OCI-LY1 (cell line): ENCODE data around the gene CCDC192.

ENCODE experiments used
- H2AFZ ChIP-seq: fragments of 200-600 bp; sonication (generic), shearing (Covaris generic); 2 replicates; pipeline ENCODE4 v1.6.0; 2014; ENCODE audit warnings: antibody characterized with exemption, mild to moderate bottlenecking, low read length
- H3F3A ChIP-seq: fragments of 200-600 bp; sonication (generic), shearing (Covaris generic); 2 replicates; pipeline ENCODE4 v1.6.0; 2014; ENCODE audit warnings: mild to moderate bottlenecking, antibody characterized with exemption, low read length, moderate library complexity; ENCODE audit not compliant: insufficient read depth
- H3K27ac ChIP-seq: fragments of 200-600 bp; sonication (generic); 2 replicates; pipeline ENCODE4 v1.5.1; 2014; ENCODE audit warnings: low read length, mixed run types, mild to moderate bottlenecking, low read depth; ENCODE audit not compliant: poor library complexity, severe bottlenecking
- H3K27me3 ChIP-seq: fragments of 200-600 bp; sonication (generic); 2 replicates; pipeline ENCODE4 v1.6.0; 2014; ENCODE audit warnings: antibody characterized with exemption, mild to moderate bottlenecking, low read length, moderate library complexity; ENCODE audit not compliant: insufficient read depth
- H3K36me3 ChIP-seq: fragments of 200-600 bp; sonication (generic); 2 replicates; pipeline ENCODE4 v1.6.1; 2014; ENCODE audit warnings: mild to moderate bottlenecking, antibody characterized with exemption, low read length, moderate library complexity, mixed read lengths; ENCODE audit not compliant: insufficient read depth
- H3K4me1 ChIP-seq: fragments of 200-600 bp; sonication (generic); 2 replicates; pipeline ENCODE4 v1.5.1; 2014; ENCODE audit warnings: mild to moderate bottlenecking, low read length, moderate library complexity; ENCODE audit not compliant: insufficient read depth, severe bottlenecking
- H3K4me2 ChIP-seq: fragments of 200-600 bp; sonication (generic), shearing (Covaris generic); 2 replicates; pipeline ENCODE4 v1.6.1; 2014; ENCODE audit warnings: low read length
- H3K4me3 ChIP-seq: fragments of 200-600 bp; sonication (generic); 2 replicates; pipeline ENCODE4 v1.5.1; 2014; ENCODE audit warnings: low read length, low read depth, mild to moderate bottlenecking, mixed read lengths; ENCODE audit not compliant: poor library complexity, severe bottlenecking
- H3K79me2 ChIP-seq: fragments of 200-600 bp; shearing (Covaris generic); 2 replicates; pipeline ENCODE4 v1.6.1; 2016; ENCODE audit warnings: mixed run types, low read length, mixed read lengths; ENCODE audit not compliant: insufficient read depth
- H3K9ac ChIP-seq: fragments of 200-600 bp; sonication (generic), shearing (Covaris generic); 2 replicates; pipeline ENCODE4 v1.6.1; 2014; ENCODE audit warnings: mild to moderate bottlenecking, low read length, mixed read lengths
- H3K9me2 ChIP-seq: fragments of 200-600 bp; sonication (generic), shearing (Covaris generic); 2 replicates; pipeline ENCODE4 v1.6.1; 2014; ENCODE audit warnings: low read depth, mild to moderate bottlenecking, low read length, mixed read lengths
- H3K9me3 ChIP-seq: fragments of 200-600 bp; shearing (Covaris generic); 2 replicates; pipeline ENCODE4 v1.6.1; 2014; ENCODE audit warnings: low read length, mixed read lengths
- H4K20me1 ChIP-seq: fragments of 200-600 bp; sonication (generic), shearing (Covaris generic); 2 replicates; pipeline ENCODE4 v1.6.0; 2016; ENCODE audit warnings: mild to moderate bottlenecking, low read length; ENCODE audit not compliant: insufficient read depth
- EZH2 ChIP-seq: fragments of 200-600 bp; sonication (generic), shearing (Covaris generic); IDR thresholded peaks from 2 replicates; pipeline ENCODE4 v1.8.0; 2017; ENCODE audit warnings: borderline replicate concordance, mixed run types, mild to moderate bottlenecking, antibody characterized with exemption, low read length, moderate library complexity, mixed read lengths
- TF ChIP-seq, protein P1 (sequence below): fragments of 200-600 bp; sonication (generic), shearing (Covaris generic); IDR thresholded peaks from 2 replicates; pipeline ENCODE4 v1.5.1; 2017; ENCODE audit warnings: mild to moderate bottlenecking, antibody characterized with exemption, low read length, moderate library complexity, mixed read lengths

Gene CCDC192

DNA sequence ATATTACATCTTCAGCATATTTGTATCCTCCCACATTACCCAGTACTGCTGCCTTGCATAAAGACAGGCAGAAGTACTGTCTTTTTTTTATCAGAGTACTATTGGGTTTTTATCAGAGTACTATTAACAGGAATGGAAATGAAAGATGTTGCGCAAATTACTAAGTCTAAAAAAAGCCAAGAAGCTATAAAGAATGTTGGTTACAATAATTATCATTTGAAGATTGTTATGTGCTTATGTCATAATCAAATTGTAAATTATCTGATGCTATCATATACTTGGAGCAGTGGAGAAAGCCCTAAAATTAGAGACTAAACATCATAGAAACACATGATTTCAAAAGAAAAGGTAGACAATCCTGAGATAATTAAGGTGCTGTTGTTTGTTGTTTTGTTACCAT, 188.8 kb downstream of the CCDC192 start:
- Histone ChIP-seq H3F3A (no peaks in the 10 kb centered on the region), H3K9me2 (no peaks in the 10 kb centered on the region), H3K9me3 (no peaks in the 10 kb centered on the region), H3K4me2 (no peak overlapping the region), H3K79me2 (no peaks in the 10 kb centered on the region), H4K20me1 (no peaks in the 10 kb centered on the region), H3K4me1 (peaks cover 13% of the 10 kb centered on the region), H3K27me3 (no peaks in the 10 kb centered on the region), H3K36me3 (no peaks in the 10 kb centered on the region), H3K9ac (no peak overlapping the region), H2AFZ (no peak overlapping the region), H3K4me3 (no peak overlapping the region), H3K27ac (no peak overlapping the region)
- TF ChIP-seq EZH2, result no peak
- TF ChIP-seq, protein P1, sequence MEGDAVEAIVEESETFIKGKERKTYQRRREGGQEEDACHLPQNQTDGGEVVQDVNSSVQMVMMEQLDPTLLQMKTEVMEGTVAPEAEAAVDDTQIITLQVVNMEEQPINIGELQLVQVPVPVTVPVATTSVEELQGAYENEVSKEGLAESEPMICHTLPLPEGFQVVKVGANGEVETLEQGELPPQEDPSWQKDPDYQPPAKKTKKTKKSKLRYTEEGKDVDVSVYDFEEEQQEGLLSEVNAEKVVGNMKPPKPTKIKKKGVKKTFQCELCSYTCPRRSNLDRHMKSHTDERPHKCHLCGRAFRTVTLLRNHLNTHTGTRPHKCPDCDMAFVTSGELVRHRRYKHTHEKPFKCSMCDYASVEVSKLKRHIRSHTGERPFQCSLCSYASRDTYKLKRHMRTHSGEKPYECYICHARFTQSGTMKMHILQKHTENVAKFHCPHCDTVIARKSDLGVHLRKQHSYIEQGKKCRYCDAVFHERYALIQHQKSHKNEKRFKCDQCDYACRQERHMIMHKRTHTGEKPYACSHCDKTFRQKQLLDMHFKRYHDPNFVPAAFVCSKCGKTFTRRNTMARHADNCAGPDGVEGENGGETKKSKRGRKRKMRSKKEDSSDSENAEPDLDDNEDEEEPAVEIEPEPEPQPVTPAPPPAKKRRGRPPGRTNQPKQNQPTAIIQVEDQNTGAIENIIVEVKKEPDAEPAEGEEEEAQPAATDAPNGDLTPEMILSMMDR, result no peak

DNA sequence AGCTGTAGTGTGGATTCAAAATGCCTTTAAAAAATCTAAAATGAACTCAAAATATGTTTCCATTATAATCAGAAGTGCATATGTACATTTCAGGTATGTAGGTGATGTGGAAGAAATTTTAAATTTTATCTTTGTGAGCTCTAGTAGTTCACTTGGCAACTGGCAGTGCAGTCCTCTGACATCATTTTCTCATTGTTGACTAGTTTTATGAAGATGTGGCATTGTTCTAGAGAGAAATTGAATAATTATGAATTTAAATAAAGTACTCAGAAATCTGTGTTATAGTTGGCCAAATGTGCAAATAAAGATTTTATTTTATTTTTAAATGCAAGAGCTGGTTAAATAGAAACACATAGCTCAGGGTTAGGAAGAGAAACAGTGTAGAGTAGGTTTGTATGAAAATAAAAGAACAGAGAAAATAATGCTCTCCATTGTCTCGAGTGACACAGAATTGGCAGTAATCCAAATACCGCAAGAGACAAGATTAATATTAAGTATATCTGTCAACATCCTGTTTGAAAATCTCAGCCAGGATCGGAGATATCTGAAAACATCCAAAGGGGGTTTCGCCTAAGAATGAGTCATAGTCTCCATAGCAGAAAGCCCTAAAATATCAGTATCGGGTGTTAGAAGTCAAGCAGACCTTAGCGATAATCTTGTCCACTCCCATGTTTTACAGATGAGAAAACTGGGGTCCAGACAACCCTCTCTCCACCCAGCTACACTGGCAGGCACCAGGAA, 189.4 kb downstream of the CCDC192 start:
- no peak overlapping the region for H2AFZ ChIP-seq
- no peaks in the 10 kb centered on the region for H3K79me2 ChIP-seq
- no peak overlapping the region for H3K9ac ChIP-seq
- TF ChIP-seq, protein P1, result no peak
- no peak for TF ChIP-seq EZH2
- H3K36me3 ChIP-seq, result no peaks in the 10 kb centered on the region
- H3K27ac ChIP-seq, result no peak overlapping the region
- peaks cover 13% of the 10 kb centered on the region for H3K4me1 ChIP-seq
- H4K20me1 ChIP-seq, result no peaks in the 10 kb centered on the region
- H3K9me2 ChIP-seq, result no peaks in the 10 kb centered on the region
- peak overlapping the region; percentile 29; the same call in 1 of the 2 replicates for H3K4me2 ChIP-seq
- no peaks in the 10 kb centered on the region for H3K9me3 ChIP-seq
- H3K27me3 ChIP-seq, result no peaks in the 10 kb centered on the region
- no peak overlapping the region for H3K4me3 ChIP-seq
- H3F3A ChIP-seq, result no peaks in the 10 kb centered on the region

DNA sequence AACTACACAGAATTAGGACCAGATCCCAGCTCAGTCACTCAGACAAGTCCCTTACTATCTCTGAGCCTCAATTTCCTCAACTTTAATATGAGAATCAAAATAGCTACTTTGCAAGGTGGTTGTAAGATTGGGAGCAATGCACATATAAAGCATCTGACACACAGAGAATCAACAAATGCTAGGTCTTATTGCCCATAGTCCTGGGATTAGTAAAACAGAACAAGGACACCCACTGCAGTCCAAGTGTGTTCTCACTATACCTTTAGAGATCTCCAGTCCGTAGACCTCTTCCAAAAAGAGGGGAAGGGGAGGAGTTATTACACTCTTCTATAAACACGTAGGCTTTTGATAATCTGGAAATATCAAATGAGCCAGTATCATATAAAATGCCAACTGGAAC, 190.0 kb downstream of the CCDC192 start:
- Histone ChIP-seq H2AFZ (no peak overlapping the region), H3K9ac (no peak overlapping the region), H3K79me2 (no peaks in the 10 kb centered on the region), H3K4me1 (peaks cover 13% of the 10 kb centered on the region), H3K4me3 (no peak overlapping the region), H4K20me1 (no peaks in the 10 kb centered on the region), H3K4me2 (no peak overlapping the region; the same call in 1 of the 2 replicates), H3K9me2 (no peaks in the 10 kb centered on the region), H3K27me3 (no peaks in the 10 kb centered on the region), H3K27ac (no peak overlapping the region), H3K9me3 (no peaks in the 10 kb centered on the region), H3K36me3 (no peaks in the 10 kb centered on the region), H3F3A (no peaks in the 10 kb centered on the region)
- TF ChIP-seq, protein P1, result no peak
- no peak for TF ChIP-seq EZH2
